Caco-2 (cell line): ENCODE measurements around the gene ABCA13. TPM values are rescaled to one million over a fixed set of nuclear protein-coding genes. Genes with fewer than 3 reads are reported as not detected.

Experiments used
- BruUV-seq: library from RNA; stranded (reverse); fragments of 400-500 nt; replicated peaks from 2 replicates; lab custom pipeline; 2021; lab: Mats Ljungman, UMichigan
- CTCF ChIA-PET: fragments of 300-600 bp; sonication (Branson Sonifier 250); formaldehyde crosslinking; loops from one replicate; lab custom pipeline; 2022; ENCODE audit warnings: antibody characterized with exemption; lab: Charles Lee
- POLR2A ChIA-PET: fragments of 300-600 bp; sonication (Branson Sonifier 250); formaldehyde crosslinking; loops from one replicate; lab custom pipeline; 2022; ENCODE audit warnings: antibody characterized with exemption; lab: Charles Lee
- DNase-seq, 2 experiments: peaks; one replicate each; pipeline versions ENCODE4 v3.0.0 to v3.0.0-alpha.2; 2020 to 2022
- H3K27me3 ChIP-seq: replicated peaks from 2 replicates; pipeline ENCODE4 v1.6.0; 2011; ENCODE audit warnings: low read length; ENCODE audit not compliant: control insufficient read depth, insufficient read depth
- H3K36me3 ChIP-seq: 2 replicates; pipeline ENCODE4 v1.5.1; 2011; ENCODE audit warnings: low read length; ENCODE audit not compliant: control insufficient read depth, insufficient read depth
- H3K4me1 ChIP-seq: fragments of 250-450 bp; sonication (Bioruptor Pico); 2 replicates; pipeline ENCODE4 v1.5.1; 2020; ENCODE audit warnings: mild to moderate bottlenecking
- H3K4me3 ChIP-seq: 2 replicates; pipeline ENCODE4 v1.5.1; 2011; ENCODE audit warnings: low read depth, mild to moderate bottlenecking, control low read depth, low read length
- H3K9me3 ChIP-seq: fragments of 250-450 bp; sonication (Bioruptor Pico); 2 replicates; pipeline ENCODE4 v1.5.1; 2020; ENCODE audit warnings: mild to moderate bottlenecking, moderate library complexity
- H3K27ac Mint-ChIP-seq: one replicate; pipeline ENCODE4 v1.8.0; 2022; ENCODE audit warnings: mixed read lengths; ENCODE audit not compliant: unreplicated experiment
- H3K27me3 Mint-ChIP-seq: one replicate; pipeline ENCODE4 v1.8.0; 2022; ENCODE audit warnings: mixed read lengths; ENCODE audit not compliant: insufficient read depth, unreplicated experiment
- H3K36me3 Mint-ChIP-seq: one replicate; pipeline ENCODE4 v1.8.0; 2022; ENCODE audit warnings: mild to moderate bottlenecking, mixed read lengths; ENCODE audit not compliant: insufficient read depth, unreplicated experiment
- H3K4me1 Mint-ChIP-seq: one replicate; pipeline ENCODE4 v1.8.0; 2022; ENCODE audit warnings: low read depth, mixed read lengths; ENCODE audit not compliant: unreplicated experiment
- H3K4me3 Mint-ChIP-seq: one replicate; pipeline ENCODE4 v1.8.0; 2022; ENCODE audit warnings: mild to moderate bottlenecking, moderate library complexity, mixed read lengths; ENCODE audit not compliant: unreplicated experiment
- H3K9me3 Mint-ChIP-seq: one replicate; pipeline ENCODE4 v1.8.0; 2022; ENCODE audit warnings: mixed read lengths; ENCODE audit not compliant: unreplicated experiment
- CTCF ChIP-seq, 2 experiments: fragments of 200-600 bp in 1 of 2; IDR thresholded peaks; 1 replicate in 1 of 2; 2 replicates in 1 of 2; pipeline versions ENCODE4 v1.5.1 to v1.8.0; 2011 to 2022; ENCODE audit warnings: antibody characterized with exemption in 1 of 2, control low read depth in 1 of 2, inconsistent platforms in 1 of 2, low read depth in 1 of 2, low read length in 1 of 2, mild to moderate bottlenecking in 1 of 2, moderate library complexity in 1 of 2; ENCODE audit not compliant: insufficient read depth in 1 of 2, severe bottlenecking in 1 of 2, unreplicated experiment in 1 of 2
- intact Hi-C: fragments of 100-400 bp; cut with micrococcal nuclease; formaldehyde crosslinking; loops from one replicate; pipeline ENCODE4 v1.10.0; 2022; ENCODE audit not compliant: unreplicated experiment
- total RNA-seq: library from RNA; stranded (reverse); gene quantifications from 2 replicates; pipeline ENCODE4 v1.2.3, GENCODE V29; 2022

Gene ABCA13
- total RNA-seq, 1 experiment from 2014 or later, result 0.07 TPM

- no peaks in the 10 kb centered on the region for H3K36me3 Mint-ChIP-seq
- H3K4me1 Mint-ChIP-seq, result no peaks in the 10 kb centered on the region
- no peak overlapping the region for H3K27ac Mint-ChIP-seq
- ChIA-PET CTCF (interaction anchor here (0.6 kb wide), 1 partner anchor 95 kb away, joined by 4 read pairs; no protein-coding TSS in a partner anchor), POLR2A (no interaction called here)
- H3K27me3 Mint-ChIP-seq, result peaks cover 26% of the 10 kb centered on the region
- H3K4me1 ChIP-seq, result no peaks in the 10 kb centered on the region
- intact Hi-C loops, result no loop called here
- H3K9me3 ChIP-seq, result no peaks in the 10 kb centered on the region
- no peak overlapping the region for H3K4me3 Mint-ChIP-seq
- no peak overlapping the region for H3K4me3 ChIP-seq
- no peaks in the 10 kb centered on the region for H3K27me3 ChIP-seq
- no TSS peak for BruUV-seq
- H3K9me3 Mint-ChIP-seq, result no peaks in the 10 kb centered on the region
- TF ChIP-seq CTCF (IDR thresholded peaks at IDR 0.05; ENCODE audit: insufficient read depth in 1 of 2, low read depth in 1 of 2, low read length in 1 of 2, severe bottlenecking in 1 of 2, unreplicated experiment in 1 of 2), result no peak
- no peak for DNase-seq
- no peaks in the 10 kb centered on the region for H3K36me3 ChIP-seq
Observed at GRCh38 chr7:48511080-48511479, 339.8 kb downstream of the ABCA13 start.

GRCh38 chr7:48512892-48513291, 341.6 kb downstream of the ABCA13 start:
- H3K4me1 Mint-ChIP-seq, result no peaks in the 10 kb centered on the region
- peaks cover 34% of the 10 kb centered on the region for H3K27me3 Mint-ChIP-seq
- Histone ChIP-seq H3K36me3 (no peaks in the 10 kb centered on the region), H3K27me3 (no peaks in the 10 kb centered on the region), H3K4me1 (no peaks in the 10 kb centered on the region), H3K4me3 (no peak overlapping the region), H3K9me3 (no peaks in the 10 kb centered on the region)
- DNase-seq, result no peak
- ChIA-PET CTCF (no interaction called here), POLR2A (no interaction called here)
- H3K27ac Mint-ChIP-seq, result no peak overlapping the region
- H3K9me3 Mint-ChIP-seq, result no peaks in the 10 kb centered on the region
- no peak overlapping the region for H3K4me3 Mint-ChIP-seq
- BruUV-seq, result no TSS peak
- intact Hi-C loops, result no loop called here
- TF ChIP-seq CTCF (IDR thresholded peaks at IDR 0.05; ENCODE audit: insufficient read depth in 1 of 2, low read depth in 1 of 2, low read length in 1 of 2, severe bottlenecking in 1 of 2, unreplicated experiment in 1 of 2), result no peak
- no peaks in the 10 kb centered on the region for H3K36me3 Mint-ChIP-seq

DNA sequence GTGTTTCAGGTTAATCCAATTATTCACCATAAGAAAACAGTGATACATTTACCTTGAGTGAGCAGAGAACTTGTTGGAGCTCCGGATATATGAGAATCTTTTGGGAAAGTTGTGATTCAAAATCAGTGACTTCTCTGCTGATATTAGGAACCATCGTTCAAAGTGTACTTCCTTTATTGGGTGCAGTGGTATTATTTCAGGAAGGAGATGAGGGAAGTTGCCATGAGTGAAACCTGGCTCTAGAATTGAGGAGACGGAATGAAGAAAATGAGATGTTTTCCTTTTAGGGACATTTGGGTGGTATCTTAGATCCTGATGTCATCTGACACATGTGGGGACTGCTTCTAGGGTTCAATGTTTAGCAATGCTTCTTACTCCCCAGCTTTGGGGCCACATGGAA, 343.9 kb downstream of the ABCA13 start:
- H3K36me3 ChIP-seq, result no peaks in the 10 kb centered on the region
- no peak for TF ChIP-seq CTCF (IDR thresholded peaks at IDR 0.05; ENCODE audit: insufficient read depth in 1 of 2, low read depth in 1 of 2, low read length in 1 of 2, severe bottlenecking in 1 of 2, unreplicated experiment in 1 of 2)
- H3K9me3 ChIP-seq, result no peaks in the 10 kb centered on the region
- Mint-ChIP-seq H3K27ac (no peak overlapping the region), H3K9me3 (no peaks in the 10 kb centered on the region), H3K27me3 (peaks cover 30% of the 10 kb centered on the region), H3K36me3 (no peaks in the 10 kb centered on the region), H3K4me3 (no peak overlapping the region), H3K4me1 (no peaks in the 10 kb centered on the region)
- BruUV-seq, result no TSS peak
- H3K4me1 ChIP-seq, result no peaks in the 10 kb centered on the region
- ChIA-PET CTCF (no interaction called here), POLR2A (no interaction called here)
- intact Hi-C loops, result no loop called here
- no peak for DNase-seq
- H3K4me3 ChIP-seq, result no peak overlapping the region
- no peaks in the 10 kb centered on the region for H3K27me3 ChIP-seq
